IPS-15b (cell line): ENCODE data around the gene SMAD3.
"Not testable (repeated sequence)": the region's sequence is repeated elsewhere in the genome, so short reads cannot be mapped to it uniquely, and the experiment has no call there.

ENCODE experiments used
- H3K27me3 ChIP-seq: one replicate; pipeline ENCODE4 v1.6.1; 2013; ENCODE audit warnings: low read length; ENCODE audit not compliant: control insufficient read depth, insufficient read depth
- H3K36me3 ChIP-seq: one replicate; pipeline ENCODE4 v1.6.1; 2013; ENCODE audit warnings: low read length; ENCODE audit not compliant: control insufficient read depth, insufficient read depth
- H3K4me1 ChIP-seq: one replicate; pipeline ENCODE4 v1.6.1; 2013; ENCODE audit warnings: mild to moderate bottlenecking, low read length; ENCODE audit not compliant: control insufficient read depth, insufficient read depth
- H3K4me3 ChIP-seq: one replicate; pipeline ENCODE4 v1.5.1; 2013; ENCODE audit warnings: low read depth, low read length
- H3K9ac ChIP-seq: one replicate; pipeline ENCODE4 v1.6.1; 2013; ENCODE audit warnings: low read depth, mild to moderate bottlenecking, low read length
- H3K9me3 ChIP-seq: one replicate; pipeline ENCODE4 v1.6.1; 2013; ENCODE audit warnings: mild to moderate bottlenecking, low read length; ENCODE audit not compliant: control insufficient read depth, insufficient read depth

SMAD3 gene

GRCh38 chr15:67114846-67115585 lies 49.6 kb downstream of the SMAD3 start:
- Histone ChIP-seq H3K27me3 (no peaks in the 10 kb centered on the region), H3K36me3 (no peaks in the 10 kb centered on the region), H3K4me1 (peaks cover 4% of the 10 kb centered on the region), H3K9me3 (no peaks in the 10 kb centered on the region), H3K4me3 (no peak overlapping the region), H3K9ac (no peak overlapping the region)

GRCh38 chr15:67115586-67115969 lies 50.2 kb downstream of the SMAD3 start:
- Histone ChIP-seq H3K36me3 (no peaks in the 10 kb centered on the region), H3K9me3 (no peaks in the 10 kb centered on the region), H3K9ac (no peak overlapping the region), H3K27me3 (no peaks in the 10 kb centered on the region), H3K4me1 (peaks cover 2% of the 10 kb centered on the region), H3K4me3 (no peak overlapping the region)

- no peak overlapping the region for H3K9ac ChIP-seq
- no peak overlapping the region for H3K4me3 ChIP-seq
- no peaks in the 10 kb centered on the region for H3K36me3 ChIP-seq
- H3K9me3 ChIP-seq, result no peaks in the 10 kb centered on the region
- no peaks in the 10 kb centered on the region for H3K27me3 ChIP-seq
- H3K4me1 ChIP-seq, result peaks cover 2% of the 10 kb centered on the region
Observed at GRCh38 chr15:67116742-67117141, 51.3 kb downstream of the SMAD3 start.

GRCh38 chr15:67117370-67117769 lies 52.0 kb downstream of the SMAD3 start:
- Histone ChIP-seq H3K36me3 (no peaks in the 10 kb centered on the region), H3K9ac (no peak overlapping the region), H3K4me1 (peaks cover 2% of the 10 kb centered on the region), H3K4me3 (no peak overlapping the region), H3K27me3 (no peaks in the 10 kb centered on the region), H3K9me3 (no peaks in the 10 kb centered on the region)

DNA sequence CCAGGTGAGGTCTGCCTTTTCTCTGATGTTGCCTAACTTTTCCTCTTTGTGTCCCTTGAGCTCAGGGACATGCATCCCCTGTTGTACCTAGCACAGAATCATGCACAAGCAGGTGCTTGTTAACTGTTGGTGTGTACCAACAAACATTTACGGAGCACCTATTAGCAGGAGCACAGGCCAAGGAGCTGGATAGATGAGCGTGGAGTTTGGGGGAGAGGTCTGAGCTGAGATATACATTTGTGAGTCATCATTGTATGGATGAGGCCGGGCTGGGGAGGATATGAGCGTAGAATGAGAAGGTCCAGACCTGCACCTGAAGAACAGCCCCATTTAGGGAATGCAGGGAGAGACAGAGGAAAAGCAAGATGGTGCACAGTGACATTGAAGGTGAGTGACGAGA lies 53.4 kb downstream of the SMAD3 start:
- Histone ChIP-seq H3K9ac (no peak overlapping the region), H3K27me3 (no peaks in the 10 kb centered on the region), H3K4me3 (no peak overlapping the region), H3K9me3 (no peaks in the 10 kb centered on the region), H3K36me3 (no peaks in the 10 kb centered on the region), H3K4me1 (peaks cover 2% of the 10 kb centered on the region)

GRCh38 chr15:67119238-67119846 lies 53.9 kb downstream of the SMAD3 start:
- Histone ChIP-seq H3K9me3 (no peaks in the 10 kb centered on the region), H3K4me3 (no peak overlapping the region), H3K4me1 (peaks cover 2% of the 10 kb centered on the region), H3K9ac (no peak overlapping the region), H3K27me3 (no peaks in the 10 kb centered on the region), H3K36me3 (no peaks in the 10 kb centered on the region)

DNA sequence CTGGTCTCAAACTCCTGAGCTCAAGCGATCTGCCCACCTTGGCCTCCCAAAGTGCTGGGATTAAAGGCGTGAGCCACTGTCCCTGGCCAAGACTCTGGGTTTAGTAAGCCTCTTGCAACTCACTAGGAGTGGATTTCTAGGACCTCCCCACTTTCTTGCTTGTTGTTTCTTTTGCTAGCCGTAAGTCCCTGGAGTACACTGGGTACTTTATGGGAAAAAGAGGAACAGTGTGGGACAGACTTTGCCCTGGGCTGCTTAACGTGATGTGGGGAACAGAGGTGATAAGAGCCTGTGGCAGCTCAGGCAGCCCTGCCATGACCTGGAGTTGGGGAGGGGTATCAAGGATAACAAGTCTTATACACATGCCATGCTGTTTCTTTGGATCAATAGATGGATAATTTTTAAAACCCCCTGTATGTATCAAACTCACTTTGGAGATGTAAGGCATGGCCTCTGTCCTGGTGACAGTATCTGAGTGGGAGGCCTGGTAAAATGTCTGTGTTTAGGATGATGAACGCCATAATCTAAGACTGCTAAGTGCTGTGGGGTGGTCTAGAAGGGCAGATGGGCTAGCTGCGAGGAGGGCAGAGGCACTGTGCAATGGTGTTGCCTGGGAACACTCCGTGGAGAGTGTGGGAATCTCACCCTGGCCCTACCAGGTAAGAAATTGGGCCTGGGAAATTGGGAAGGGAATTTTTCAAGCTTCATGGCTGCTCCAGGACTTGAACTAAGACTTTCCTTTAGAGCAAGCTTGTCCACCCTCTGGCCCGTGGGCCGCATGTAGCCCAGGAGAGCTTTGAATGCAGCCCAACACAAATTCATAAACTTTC lies 54.8 kb downstream of the SMAD3 start:
- H3K9ac ChIP-seq, result no peak overlapping the region
- peaks cover 2% of the 10 kb centered on the region for H3K4me1 ChIP-seq
- H3K9me3 ChIP-seq, result no peaks in the 10 kb centered on the region
- no peaks in the 10 kb centered on the region for H3K36me3 ChIP-seq
- no peaks in the 10 kb centered on the region for H3K27me3 ChIP-seq
- no peak overlapping the region for H3K4me3 ChIP-seq

DNA sequence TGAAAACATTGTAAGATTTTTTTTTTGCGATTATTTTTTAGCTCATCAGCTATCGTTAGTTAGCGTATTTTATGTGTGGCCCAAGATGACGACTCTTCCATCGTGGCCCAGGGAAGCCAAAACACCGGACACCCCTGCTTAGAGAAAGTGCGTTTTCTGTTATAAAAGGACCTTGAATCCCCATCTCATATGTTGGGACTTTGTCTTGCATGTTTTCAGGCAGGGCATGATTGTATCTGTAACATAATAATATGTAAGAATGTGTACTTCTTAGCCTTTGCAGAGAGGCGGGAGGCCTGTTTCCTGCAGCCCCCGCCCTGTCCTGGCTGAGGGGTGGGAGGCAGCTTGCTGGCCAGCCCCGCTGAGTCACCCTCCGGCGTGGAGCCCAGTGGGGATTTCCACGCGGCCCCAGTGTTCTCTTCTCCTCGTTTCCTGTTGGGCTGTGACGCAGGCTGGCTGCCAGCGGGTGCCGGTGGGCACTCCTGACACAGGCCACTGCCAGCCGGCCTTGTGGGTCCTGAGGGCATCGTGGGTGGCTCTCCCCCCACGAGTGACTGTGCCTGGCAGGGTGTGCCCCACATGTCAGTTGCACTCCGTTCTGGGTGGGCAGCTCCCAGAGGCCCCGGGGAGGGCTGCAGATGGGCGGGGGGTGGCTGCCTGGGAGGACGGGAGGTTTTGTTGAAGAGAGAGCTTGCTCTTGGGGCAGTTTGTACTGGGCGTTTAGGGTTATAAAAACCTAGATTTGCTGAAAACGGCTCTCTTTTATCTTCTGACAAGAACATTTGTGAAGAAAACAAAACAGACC lies 55.6 kb downstream of the SMAD3 start:
- H3K9me3 ChIP-seq, result no peaks in the 10 kb centered on the region
- H3K4me3 ChIP-seq, result no peak overlapping the region
- no peaks in the 10 kb centered on the region for H3K27me3 ChIP-seq
- peaks cover 5% of the 10 kb centered on the region for H3K4me1 ChIP-seq
- no peaks in the 10 kb centered on the region for H3K36me3 ChIP-seq
- H3K9ac ChIP-seq, result no peak overlapping the region

DNA sequence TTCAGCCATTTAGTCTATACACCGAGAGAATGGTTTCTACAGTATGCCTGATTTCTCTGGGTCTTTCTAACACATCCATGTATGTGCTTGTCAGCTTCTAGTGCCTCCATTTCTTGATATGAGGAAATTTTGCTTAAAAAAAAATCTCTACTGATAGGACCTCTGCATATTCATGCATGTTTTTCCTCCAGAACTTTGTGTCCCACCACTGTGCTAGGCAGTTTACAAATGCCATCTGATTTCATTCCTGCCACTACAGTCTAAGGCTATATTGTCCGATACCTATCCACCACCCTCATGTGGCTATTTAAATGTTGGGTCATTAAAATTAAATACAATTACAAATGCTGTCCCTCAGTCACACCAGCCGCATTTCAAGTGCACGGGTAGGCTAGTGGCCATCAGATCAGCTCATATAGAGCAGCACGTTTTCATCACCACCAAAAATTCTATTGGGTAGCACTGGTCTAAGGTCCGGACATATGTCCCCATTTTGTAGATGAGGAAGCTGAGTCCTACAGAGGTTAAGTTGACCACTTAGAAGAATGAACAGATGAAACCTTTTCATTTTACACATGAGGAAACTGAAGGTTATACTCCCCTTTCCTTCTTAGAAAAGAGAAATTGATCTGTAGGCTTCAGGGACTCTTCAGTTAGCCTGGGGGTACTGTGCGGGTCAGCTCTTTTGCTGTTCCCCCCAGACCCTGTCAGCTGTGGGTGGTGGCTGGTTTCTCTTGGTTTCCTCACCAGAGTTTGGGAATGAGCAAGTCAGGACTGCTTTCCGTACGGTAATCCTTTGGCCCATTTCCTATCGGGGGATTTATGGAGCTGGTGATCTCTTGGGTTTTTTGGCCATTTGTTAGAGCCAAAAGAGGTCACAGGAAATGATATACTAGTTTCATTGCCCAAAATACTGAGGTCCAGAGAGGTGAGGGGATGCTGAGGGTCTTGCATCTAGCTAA lies 56.5 kb downstream of the SMAD3 start:
- Histone ChIP-seq H3K4me1 (peaks cover 6% of the 10 kb centered on the region), H3K9ac (no peak overlapping the region), H3K27me3 (no peaks in the 10 kb centered on the region)

GRCh38 chr15:67122816-67123215 lies 57.4 kb downstream of the SMAD3 start:
- not testable (repeated sequence) for H3K36me3 ChIP-seq, H3K9me3 ChIP-seq, H3K9ac ChIP-seq, H3K4me3 ChIP-seq, H3K27me3 ChIP-seq, H3K4me1 ChIP-seq

More for the DNA sequence above, 56.5 kb downstream of the SMAD3 start:
- no peaks in the 10 kb centered on the region for H3K9me3 ChIP-seq
- no peak overlapping the region for H3K4me3 ChIP-seq
- H3K36me3 ChIP-seq, result no peaks in the 10 kb centered on the region
